Body of pancreas (tissue), 4 donors: Measurements from ENCODE around the gene MYO1B.

ENCODE experiments used
- POLR2A ChIP-seq, 3 donors: fragments of 450-650 bp; IDR thresholded peaks; one replicate each; pipeline ENCODE4 v1.6.1; 2016; ENCODE audit warnings: antibody characterized with exemption in 3 of 3, mild to moderate bottlenecking in 2 of 3
- TF ChIP-seq, protein P1 (sequence below), 7 experiments: fragments of 450-650 bp in 4 of 7; fragments of 200-600 bp in 3 of 7; sonication (generic) in 3 of 7; IDR thresholded peaks; one replicate each; pipeline ENCODE4 v1.5.1; 2016 to 2019; ENCODE audit warnings: antibody characterized with exemption in 7 of 7

DNA sequence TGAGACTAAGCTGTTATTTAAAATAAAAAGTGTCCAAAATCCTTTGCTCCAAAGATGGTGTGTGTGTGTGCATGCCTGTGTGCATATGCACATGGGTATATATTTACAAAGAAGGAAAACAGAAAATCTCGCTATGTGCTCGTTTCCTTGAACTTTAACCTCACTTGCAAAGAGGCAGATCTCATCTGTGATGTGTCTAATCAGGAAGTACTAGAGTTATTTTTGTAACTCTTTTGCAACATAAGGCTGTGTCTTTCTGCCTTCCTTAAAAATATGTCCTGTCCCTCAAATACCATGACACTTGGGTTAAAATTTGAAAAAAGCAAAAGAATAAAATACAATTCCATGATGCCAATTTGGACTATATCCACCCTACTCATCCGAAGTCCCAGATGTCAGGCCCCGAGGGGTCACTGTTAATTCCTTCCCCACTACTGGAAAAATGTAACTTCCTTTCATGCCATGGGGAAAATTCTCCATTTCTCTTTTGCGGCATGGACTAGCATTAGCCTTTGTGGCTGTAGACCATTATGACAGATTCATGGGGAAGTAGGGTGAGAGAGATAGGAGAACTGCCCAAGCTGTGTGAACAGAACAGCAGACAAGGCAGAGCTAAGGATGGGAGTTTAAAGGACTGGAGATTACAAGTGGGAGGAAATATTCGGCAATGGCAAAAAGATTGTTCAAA lies 191.3 kb downstream of the MYO1B start:
- TF ChIP-seq, protein P1, sequence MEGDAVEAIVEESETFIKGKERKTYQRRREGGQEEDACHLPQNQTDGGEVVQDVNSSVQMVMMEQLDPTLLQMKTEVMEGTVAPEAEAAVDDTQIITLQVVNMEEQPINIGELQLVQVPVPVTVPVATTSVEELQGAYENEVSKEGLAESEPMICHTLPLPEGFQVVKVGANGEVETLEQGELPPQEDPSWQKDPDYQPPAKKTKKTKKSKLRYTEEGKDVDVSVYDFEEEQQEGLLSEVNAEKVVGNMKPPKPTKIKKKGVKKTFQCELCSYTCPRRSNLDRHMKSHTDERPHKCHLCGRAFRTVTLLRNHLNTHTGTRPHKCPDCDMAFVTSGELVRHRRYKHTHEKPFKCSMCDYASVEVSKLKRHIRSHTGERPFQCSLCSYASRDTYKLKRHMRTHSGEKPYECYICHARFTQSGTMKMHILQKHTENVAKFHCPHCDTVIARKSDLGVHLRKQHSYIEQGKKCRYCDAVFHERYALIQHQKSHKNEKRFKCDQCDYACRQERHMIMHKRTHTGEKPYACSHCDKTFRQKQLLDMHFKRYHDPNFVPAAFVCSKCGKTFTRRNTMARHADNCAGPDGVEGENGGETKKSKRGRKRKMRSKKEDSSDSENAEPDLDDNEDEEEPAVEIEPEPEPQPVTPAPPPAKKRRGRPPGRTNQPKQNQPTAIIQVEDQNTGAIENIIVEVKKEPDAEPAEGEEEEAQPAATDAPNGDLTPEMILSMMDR (IDR thresholded peaks at IDR 0.05): no peak
- TF ChIP-seq POLR2A (IDR thresholded peaks at IDR 0.05): no peak
